Vagina (tissue), 2 donors: ENCODE measurements around the gene ARMC3.

Experiments used
- POLR2A ChIP-seq, 2 donors: fragments of 450-650 bp; IDR thresholded peaks; one replicate each; pipeline ENCODE4 v1.6.1; 2017; ENCODE audit warnings: antibody characterized with exemption in 2 of 2, mild to moderate bottlenecking in 2 of 2, moderate library complexity in 2 of 2
- POLR2AphosphoS5 ChIP-seq, 2 donors: sonication (generic); formaldehyde crosslinking; IDR thresholded peaks; one replicate each; pipeline ENCODE4 v1.9.0; 2017; ENCODE audit warnings: antibody characterized with exemption in 2 of 2, mild to moderate bottlenecking in 2 of 2, low read depth in 1 of 2; ENCODE audit not compliant: insufficient read depth in 1 of 2
- TF ChIP-seq, protein P1 (sequence below), 3 experiments: fragments of 450-650 bp in 2 of 3; fragments of 200-600 bp in 1 of 3; sonication (generic) in 1 of 3; IDR thresholded peaks; one replicate each; pipeline ENCODE4 v1.5.1; 2017 to 2019; ENCODE audit warnings: antibody characterized with exemption in 3 of 3, mild to moderate bottlenecking in 2 of 3, moderate library complexity in 2 of 3

DNA sequence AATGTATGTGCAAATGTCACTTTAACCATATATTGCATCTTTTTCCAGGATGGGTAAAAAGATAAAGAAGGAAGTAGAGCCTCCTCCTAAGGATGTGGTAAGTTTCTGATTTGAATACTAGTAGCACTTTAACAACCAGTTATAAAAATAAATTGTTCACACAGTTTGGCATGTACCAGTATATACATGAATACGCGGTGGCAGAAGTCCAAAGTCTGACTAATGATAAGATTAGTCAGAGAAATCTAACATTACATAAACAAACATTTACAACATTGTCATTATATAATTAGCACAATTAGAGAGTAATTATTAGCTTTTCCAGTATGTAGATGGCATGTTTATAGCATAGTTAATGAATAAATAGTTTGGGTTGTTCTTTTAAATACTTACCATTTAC lies 4.1 kb downstream of the ARMC3 start:
- TF ChIP-seq, protein P1, sequence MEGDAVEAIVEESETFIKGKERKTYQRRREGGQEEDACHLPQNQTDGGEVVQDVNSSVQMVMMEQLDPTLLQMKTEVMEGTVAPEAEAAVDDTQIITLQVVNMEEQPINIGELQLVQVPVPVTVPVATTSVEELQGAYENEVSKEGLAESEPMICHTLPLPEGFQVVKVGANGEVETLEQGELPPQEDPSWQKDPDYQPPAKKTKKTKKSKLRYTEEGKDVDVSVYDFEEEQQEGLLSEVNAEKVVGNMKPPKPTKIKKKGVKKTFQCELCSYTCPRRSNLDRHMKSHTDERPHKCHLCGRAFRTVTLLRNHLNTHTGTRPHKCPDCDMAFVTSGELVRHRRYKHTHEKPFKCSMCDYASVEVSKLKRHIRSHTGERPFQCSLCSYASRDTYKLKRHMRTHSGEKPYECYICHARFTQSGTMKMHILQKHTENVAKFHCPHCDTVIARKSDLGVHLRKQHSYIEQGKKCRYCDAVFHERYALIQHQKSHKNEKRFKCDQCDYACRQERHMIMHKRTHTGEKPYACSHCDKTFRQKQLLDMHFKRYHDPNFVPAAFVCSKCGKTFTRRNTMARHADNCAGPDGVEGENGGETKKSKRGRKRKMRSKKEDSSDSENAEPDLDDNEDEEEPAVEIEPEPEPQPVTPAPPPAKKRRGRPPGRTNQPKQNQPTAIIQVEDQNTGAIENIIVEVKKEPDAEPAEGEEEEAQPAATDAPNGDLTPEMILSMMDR (IDR thresholded peaks at IDR 0.05), result no peak
- TF ChIP-seq POLR2AphosphoS5 (IDR thresholded peaks at IDR 0.05; ENCODE audit: insufficient read depth in 1 of 2, low read depth in 1 of 2) (no peak), POLR2A (IDR thresholded peaks at IDR 0.05) (no peak)
